Neuronal stem cell (in vitro differentiated cells): ENCODE measurements around the gene SDCCAG8.

Experiments
- DNase-seq: peaks from one replicate; pipeline ENCODE4 v3.0.0-alpha.2; 2013; ENCODE audit warnings: low spot score
- H2AFZ ChIP-seq: one replicate; pipeline ENCODE4 v1.6.1; 2013; ENCODE audit warnings: mild to moderate bottlenecking, low read length, inconsistent platforms
- H2AK5ac ChIP-seq: 2 replicates; pipeline ENCODE4 v1.6.1; 2013; ENCODE audit warnings: low read depth, mild to moderate bottlenecking, inconsistent platforms, low read length, moderate library complexity, mixed read lengths
- H2BK120ac ChIP-seq: 2 replicates; pipeline ENCODE4 v1.6.1; 2013; ENCODE audit warnings: low read depth, mild to moderate bottlenecking, inconsistent platforms, low read length, moderate library complexity, mixed read lengths
- H2BK12ac ChIP-seq: one replicate; pipeline ENCODE4 v1.6.1; 2013; ENCODE audit warnings: low read length, inconsistent platforms
- H2BK15ac ChIP-seq: 2 replicates; pipeline ENCODE4 v1.6.1; 2013; ENCODE audit warnings: mild to moderate bottlenecking, low read length, inconsistent platforms, mixed read lengths
- H2BK5ac ChIP-seq: one replicate; pipeline ENCODE4 v1.6.1; 2013; ENCODE audit warnings: inconsistent platforms, mild to moderate bottlenecking, low read length, moderate library complexity
- H3K14ac ChIP-seq: one replicate; pipeline ENCODE4 v1.6.1; 2013; ENCODE audit warnings: low read length, inconsistent platforms
- H3K18ac ChIP-seq: 2 replicates; pipeline ENCODE4 v1.6.1; 2013; ENCODE audit warnings: low read length, inconsistent platforms
- H3K23ac ChIP-seq: 2 replicates; pipeline ENCODE4 v1.6.1; 2013; ENCODE audit warnings: low read depth, mild to moderate bottlenecking, mixed read lengths, low read length, inconsistent platforms; ENCODE audit not compliant: poor library complexity
- H3K27ac ChIP-seq: replicated peaks from 3 replicates; pipeline ENCODE4 v1.5.1; 2013; ENCODE audit warnings: low read length, inconsistent platforms
- H3K27me3 ChIP-seq, 3 experiments: 2 replicates each; pipeline ENCODE4 v1.6.1; 2013; ENCODE audit warnings: low read length in 3 of 3, mild to moderate bottlenecking in 2 of 3, inconsistent platforms in 1 of 3, low read depth in 1 of 3, mixed read lengths in 1 of 3, moderate library complexity in 1 of 3; ENCODE audit not compliant: control insufficient read depth in 3 of 3, insufficient read depth in 3 of 3
- H3K36me3 ChIP-seq, 2 donors: replicated peaks in 1 of 2; 2 replicates each; pipeline ENCODE4 v1.6.1; 2013; ENCODE audit warnings: low read length in 2 of 2; ENCODE audit not compliant: control insufficient read depth in 2 of 2, insufficient read depth in 2 of 2
- H3K4ac ChIP-seq: 2 replicates; pipeline ENCODE4 v1.6.1; 2013; ENCODE audit warnings: inconsistent platforms, mild to moderate bottlenecking, low read length, moderate library complexity
- H3K4me1 ChIP-seq, 2 donors: 1 replicate in 1 of 2; 2 replicates in 1 of 2; pipeline ENCODE4 v1.6.1; 2013; ENCODE audit warnings: low read length in 2 of 2, low read depth in 1 of 2; ENCODE audit not compliant: control insufficient read depth in 2 of 2, insufficient read depth in 1 of 2
- H3K4me2 ChIP-seq: one replicate; pipeline ENCODE4 v1.6.1; 2013; ENCODE audit warnings: mild to moderate bottlenecking, low read length, inconsistent platforms; ENCODE audit not compliant: insufficient read depth, poor library complexity, severe bottlenecking
- H3K4me3 ChIP-seq, 2 donors: 2 replicates each; pipeline ENCODE4 v1.5.1; 2013; ENCODE audit warnings: low read length in 2 of 2, mild to moderate bottlenecking in 2 of 2, inconsistent platforms in 1 of 2, moderate library complexity in 1 of 2
- H3K79me1 ChIP-seq: one replicate; pipeline ENCODE4 v1.6.1; 2013; ENCODE audit warnings: low read depth, mild to moderate bottlenecking, inconsistent platforms, low read length, moderate library complexity
- H3K9ac ChIP-seq: one replicate; pipeline ENCODE4 v1.6.1; 2013; ENCODE audit warnings: mild to moderate bottlenecking, low read depth, low read length, inconsistent platforms; ENCODE audit not compliant: poor library complexity
- H3K9me3 ChIP-seq, 2 donors: replicated peaks in 1 of 2; 2 replicates each; pipeline versions ENCODE3 to v1.6.1; 2013; ENCODE audit warnings: low read length in 2 of 2, mild to moderate bottlenecking in 2 of 2, inconsistent platforms in 1 of 2, low read depth in 1 of 2, mixed read lengths in 1 of 2, moderate library complexity in 1 of 2; ENCODE audit not compliant: control insufficient read depth in 2 of 2, insufficient read depth in 1 of 2
- H4K8ac ChIP-seq: one replicate; pipeline ENCODE4 v1.6.1; 2013; ENCODE audit warnings: low read depth, mild to moderate bottlenecking, inconsistent platforms, low read length, moderate library complexity
- H4K91ac ChIP-seq: one replicate; pipeline ENCODE4 v1.6.1; 2013; ENCODE audit warnings: low read length, low read depth, mild to moderate bottlenecking, inconsistent platforms; ENCODE audit not compliant: poor library complexity
- WGBS, 2 donors: extraction: QIAGEN DNeasy Blood & Tissue Kit; methylation state at CpG; one replicate each; pipeline ENCODE4 v1.1.7; 2013; ENCODE audit warnings: missing lambda C conversion rate in 2 of 2, mixed read lengths in 1 of 2; ENCODE audit not compliant: insufficient read length in 2 of 2, insufficient replicate concordance in 1 of 2; ENCODE audit errors: extremely low coverage in 2 of 2; 5-methylcytosine and 5-hydroxymethylcytosine counted together

Gene SDCCAG8

DNA sequence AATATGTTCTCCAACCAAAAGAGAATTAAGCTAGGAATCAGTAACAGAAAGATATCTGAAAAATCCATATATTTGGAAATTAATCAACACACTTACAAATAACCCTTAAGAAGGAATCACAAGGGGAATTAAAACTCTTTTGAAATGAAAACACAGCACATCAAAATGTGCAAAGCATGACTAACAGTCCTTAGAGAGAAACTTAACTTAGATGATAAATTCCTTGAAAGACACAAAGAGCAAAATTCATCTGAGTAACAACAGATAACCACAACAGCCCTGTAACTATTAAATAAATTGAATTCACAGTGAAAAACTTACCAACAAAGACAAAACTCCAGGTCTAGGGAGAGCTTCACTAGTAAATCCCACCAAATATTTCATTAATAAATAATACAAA, 283.8 kb downstream of the SDCCAG8 start:
- Histone ChIP-seq H2BK15ac (no peak overlapping the region), H4K91ac (no peak overlapping the region), H3K18ac (no peak overlapping the region), H3K9me3 (no peaks in the 10 kb centered on the region), H3K79me1 (no peaks in the 10 kb centered on the region), H4K8ac (no peak overlapping the region), H2AFZ (no peak overlapping the region), H3K4me2 (no peak overlapping the region), H3K23ac (no peak overlapping the region), H2BK120ac (no peak overlapping the region), H3K9ac (no peak overlapping the region), H3K4me3 (no peak overlapping the region), H3K36me3 (peaks cover 0 to 19% of the 10 kb centered on the region in 2 donors), H3K4ac (no peak overlapping the region), H2BK12ac (no peak overlapping the region), H3K27ac (no peak overlapping the region), H2AK5ac (no peak overlapping the region), H3K4me1 (no peaks in the 10 kb centered on the region), H3K14ac (no peak overlapping the region), H3K27me3 (peaks cover 0 to 2% (median 0%) of the 10 kb centered on the region in 3 experiments), H2BK5ac (no peak overlapping the region)
- no peak for DNase-seq

DNA sequence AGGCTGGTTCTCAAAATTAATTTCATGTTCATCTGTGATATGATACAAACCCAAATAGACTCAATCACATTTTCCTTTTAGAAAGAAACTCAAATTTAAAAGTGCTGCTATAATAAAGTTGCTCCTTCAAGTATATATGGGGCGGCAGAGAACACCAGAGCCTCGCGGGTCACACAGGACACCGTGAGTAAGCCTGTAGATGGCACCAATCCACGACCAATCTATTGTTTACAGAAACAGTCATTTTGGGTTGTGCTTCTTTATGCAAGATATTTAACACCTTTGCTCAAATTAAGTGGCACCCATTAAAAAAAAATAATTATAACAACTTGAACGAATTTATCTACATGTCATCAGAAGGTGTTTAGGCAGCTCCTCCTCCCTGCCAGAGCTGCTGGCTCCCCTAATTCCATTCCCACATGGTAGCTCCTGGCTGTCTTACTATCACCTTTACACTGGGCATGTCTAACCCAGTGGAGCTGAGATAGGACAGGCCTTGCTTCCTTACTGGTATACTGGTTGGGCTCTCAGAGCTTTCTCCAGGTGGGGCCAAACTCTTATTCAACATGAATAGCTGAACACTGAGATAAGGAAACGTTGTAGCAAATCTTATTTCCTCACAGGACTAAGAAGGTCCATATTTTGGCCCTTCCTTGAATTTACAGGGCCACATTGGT, 287.0 kb downstream of the SDCCAG8 start:
- H4K8ac ChIP-seq, result no peak overlapping the region
- no peaks in the 10 kb centered on the region for H3K79me1 ChIP-seq
- no peak overlapping the region for H3K18ac ChIP-seq
- H3K23ac ChIP-seq, result no peak overlapping the region
- H3K4ac ChIP-seq, result no peak overlapping the region
- no peak overlapping the region for H2BK12ac ChIP-seq
- H2BK120ac ChIP-seq, result no peak overlapping the region
- no peaks in the 10 kb centered on the region for H3K4me1 ChIP-seq
- no peaks in the 10 kb centered on the region for H3K9me3 ChIP-seq
- no peak overlapping the region for H3K4me3 ChIP-seq
- H2BK15ac ChIP-seq, result no peak overlapping the region
- no peak overlapping the region for H2AK5ac ChIP-seq
- no peak for DNase-seq
- no peak overlapping the region for H2BK5ac ChIP-seq
- H3K27me3 ChIP-seq, result no peaks in the 10 kb centered on the region
- no peak overlapping the region for H3K9ac ChIP-seq
- peaks cover 0 to 28% of the 10 kb centered on the region in 2 donors for H3K36me3 ChIP-seq
- no peak overlapping the region for H3K4me2 ChIP-seq
- no peak overlapping the region for H4K91ac ChIP-seq
- no CpG with 5 or more reads among the region's 7 CpGs for WGBS, 2 donors
- no peak overlapping the region for H3K27ac ChIP-seq
- H2AFZ ChIP-seq, result no peak overlapping the region
- no peak overlapping the region for H3K14ac ChIP-seq

DNA sequence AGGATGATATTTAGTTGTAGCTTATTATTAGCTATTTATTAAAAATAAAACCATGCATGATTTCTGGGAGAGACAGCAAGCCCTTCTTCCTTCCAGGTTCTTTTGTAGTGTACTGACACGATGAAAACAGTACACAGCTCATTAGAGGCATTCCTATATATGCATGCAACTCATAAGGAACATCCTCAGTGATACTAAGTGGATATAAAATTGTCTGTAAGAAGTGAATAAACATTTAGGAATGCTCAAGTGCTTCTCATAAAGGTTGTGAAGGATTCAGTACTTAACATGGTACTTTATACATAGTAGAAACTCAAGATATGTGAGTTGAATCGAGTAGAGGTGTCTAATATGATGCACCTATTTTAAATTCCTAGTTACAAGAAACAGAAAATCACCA, 287.7 kb downstream of the SDCCAG8 start:
- no peak overlapping the region for H2BK120ac ChIP-seq
- no peaks in the 10 kb centered on the region for H3K79me1 ChIP-seq
- no peak overlapping the region for H2AK5ac ChIP-seq
- no peak overlapping the region for H3K14ac ChIP-seq
- H4K8ac ChIP-seq, result no peak overlapping the region
- no peak overlapping the region for H2BK15ac ChIP-seq
- H4K91ac ChIP-seq, result no peak overlapping the region
- H3K4me3 ChIP-seq, result no peak overlapping the region
- no peak for DNase-seq
- H3K9me3 ChIP-seq, result no peaks in the 10 kb centered on the region
- H3K9ac ChIP-seq, result no peak overlapping the region
- WGBS, 2 donors, result no CpG with 5 or more reads among the region's 2 CpGs
- peaks cover 0 to 28% of the 10 kb centered on the region in 2 donors for H3K36me3 ChIP-seq
- H2AFZ ChIP-seq, result no peak overlapping the region
- no peak overlapping the region for H2BK5ac ChIP-seq
- no peak overlapping the region for H3K4ac ChIP-seq
- H3K4me1 ChIP-seq, result no peaks in the 10 kb centered on the region
- no peak overlapping the region for H3K27ac ChIP-seq
- no peak overlapping the region for H3K23ac ChIP-seq
- no peak overlapping the region for H2BK12ac ChIP-seq
- no peak overlapping the region for H3K18ac ChIP-seq
- no peak overlapping the region for H3K4me2 ChIP-seq
- no peaks in the 10 kb centered on the region for H3K27me3 ChIP-seq

DNA sequence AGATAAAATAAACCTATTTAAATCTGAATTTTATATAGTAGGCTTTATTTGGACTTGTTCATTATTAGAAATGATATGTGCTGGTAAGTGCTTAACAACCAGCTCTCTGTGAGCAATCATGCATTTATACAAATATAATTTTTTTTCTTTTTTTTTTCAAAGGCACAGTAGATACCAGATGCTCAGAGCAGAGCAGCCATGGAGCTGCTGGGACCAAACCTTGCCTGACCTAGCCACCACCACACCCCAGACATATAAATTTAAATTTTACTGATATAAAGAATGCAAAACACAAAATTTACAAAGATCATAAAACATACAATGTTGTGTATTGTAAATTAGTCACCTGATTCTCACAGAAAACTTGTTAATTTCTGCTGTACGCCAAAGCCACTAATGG, 290.6 kb downstream of the SDCCAG8 start:
- Histone ChIP-seq H2AFZ (no peak overlapping the region), H2BK15ac (no peak overlapping the region), H2BK5ac (no peak overlapping the region), H3K4me3 (no peak overlapping the region), H3K9ac (no peak overlapping the region), H3K14ac (no peak overlapping the region), H3K36me3 (peaks cover 0 to 28% of the 10 kb centered on the region in 2 donors), H3K79me1 (no peaks in the 10 kb centered on the region), H3K23ac (no peak overlapping the region), H4K91ac (no peak overlapping the region), H4K8ac (no peak overlapping the region), H3K9me3 (no peaks in the 10 kb centered on the region), H3K4me1 (no peaks in the 10 kb centered on the region), H3K27ac (no peak overlapping the region), H2BK12ac (no peak overlapping the region), H3K4me2 (no peak overlapping the region), H2AK5ac (no peak overlapping the region), H2BK120ac (no peak overlapping the region), H3K27me3 (no peaks in the 10 kb centered on the region), H3K18ac (no peak overlapping the region), H3K4ac (no peak overlapping the region)
- no peak for DNase-seq
- WGBS, 2 donors, result no CpG with 5 or more reads among the region's 1 CpG
